Mesothelial cell of epicardium (in vitro differentiated cells): Measurements from ENCODE around the gene MED27. TPM values are rescaled to one million over a fixed set of nuclear protein-coding genes. Genes with fewer than 3 reads are reported as not detected.

ENCODE experiments used
- DNase-seq, 2 experiments: peaks; one replicate each; pipeline ENCODE4 v3.0.0; 2021; ENCODE audit warnings: low spot score in 2 of 2; ENCODE audit not compliant: unreplicated experiment in 2 of 2
- H3K27ac Mint-ChIP-seq: 2 replicates; pipeline ENCODE4 v1.8.0; 2021; ENCODE audit warnings: mixed read lengths
- H3K27me3 Mint-ChIP-seq: 2 replicates; pipeline ENCODE4 v1.8.0; 2021; ENCODE audit warnings: low read depth, mixed read lengths
- H3K36me3 Mint-ChIP-seq: 2 replicates; pipeline ENCODE4 v1.8.0; 2021; ENCODE audit warnings: mixed read lengths
- H3K4me1 Mint-ChIP-seq: 2 replicates; pipeline ENCODE4 v1.8.0; 2021; ENCODE audit warnings: mixed read lengths
- H3K4me3 Mint-ChIP-seq: 2 replicates; pipeline ENCODE4 v1.8.0; 2021; ENCODE audit warnings: mild to moderate bottlenecking, moderate library complexity, mixed read lengths
- H3K9me3 Mint-ChIP-seq: 2 replicates; pipeline ENCODE4 v1.8.0; 2021; ENCODE audit warnings: mixed read lengths
- CTCF ChIP-seq: fragments of 200-600 bp; sonication (generic); IDR thresholded peaks from one replicate; pipeline ENCODE4 v1.5.0; 2021; ENCODE audit warnings: antibody characterized with exemption; ENCODE audit not compliant: unreplicated experiment
- total RNA-seq: library from RNA; stranded (reverse); gene quantifications from 3 replicates; pipeline ENCODE4 v1.2.1, GENCODE V29; 2021

The MED27 gene
- total RNA-seq, 1 donor from 2014 or later = 29.0 TPM

DNA sequence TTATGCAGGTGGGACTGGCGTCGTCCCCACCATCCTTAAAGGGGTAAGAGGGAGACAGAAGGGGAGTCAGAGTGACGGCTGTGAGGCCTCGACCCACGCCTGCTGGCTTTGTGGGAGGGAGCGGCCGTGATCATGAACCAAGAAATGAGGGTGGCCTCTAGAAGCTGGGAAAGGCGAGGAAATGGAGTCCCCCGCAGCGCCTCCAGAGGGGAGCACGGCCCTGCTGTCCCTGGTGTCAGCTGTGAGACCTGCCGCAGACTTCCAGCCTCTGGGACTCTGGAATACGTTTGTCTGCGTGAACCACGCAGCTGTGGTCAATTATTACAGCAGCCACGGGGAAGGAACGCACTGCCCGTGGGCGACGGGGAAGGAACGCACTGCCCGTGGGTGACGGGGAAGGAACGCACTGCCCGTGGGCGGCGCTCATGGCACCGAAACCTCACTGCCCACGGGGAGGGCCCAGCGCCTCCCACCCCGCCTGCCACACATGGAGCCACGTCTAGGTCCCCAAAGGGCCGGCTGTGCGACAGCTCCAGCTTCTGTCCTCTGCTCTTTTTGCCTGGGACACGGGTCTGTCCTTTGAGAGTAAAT, 231.0 kb downstream of the MED27 start:
- Mint-ChIP-seq H3K9me3 (no peaks in the 10 kb centered on the region), H3K36me3 (no peaks in the 10 kb centered on the region), H3K4me3 (no peak overlapping the region), H3K4me1 (no peaks in the 10 kb centered on the region), H3K27ac (no peak overlapping the region), H3K27me3 (peaks cover 2% of the 10 kb centered on the region)
- DNase-seq = no peak
- no peak for TF ChIP-seq CTCF

DNA sequence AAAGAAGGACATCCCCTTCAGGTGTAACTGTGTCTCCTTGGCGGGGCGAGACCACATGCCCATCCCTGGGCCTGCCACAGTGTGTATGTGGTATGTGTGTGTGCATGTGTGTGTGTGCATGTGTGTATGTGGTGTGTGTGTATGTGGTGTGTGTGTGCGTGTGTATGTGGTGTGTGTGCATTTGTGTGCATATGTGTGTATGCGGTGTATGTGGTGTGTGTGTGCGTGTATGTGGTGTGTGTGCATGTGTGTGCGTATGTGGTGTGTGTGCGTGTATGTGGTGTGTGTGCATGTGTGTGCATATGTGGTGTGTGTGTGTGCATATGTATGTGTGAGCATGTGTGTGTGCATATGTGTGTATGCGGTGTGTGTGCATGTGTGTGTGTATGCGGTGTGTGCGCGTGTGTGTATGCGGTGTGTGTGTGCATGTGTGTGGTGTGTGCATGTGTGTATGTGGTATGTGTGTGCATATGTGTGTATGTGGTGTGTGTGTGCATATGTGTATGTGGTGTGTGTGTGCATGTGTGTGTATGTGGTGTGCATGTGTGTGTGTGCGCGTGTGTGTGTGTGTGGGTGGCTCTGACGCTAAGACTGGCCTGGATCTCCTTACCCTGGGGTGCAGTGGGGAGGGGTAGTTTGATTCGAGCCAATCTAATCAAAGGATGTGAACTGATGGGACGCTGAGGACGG, 231.9 kb downstream of the MED27 start:
- Mint-ChIP-seq H3K4me3 (no peak overlapping the region), H3K27me3 (peaks cover 2% of the 10 kb centered on the region), H3K27ac (no peak overlapping the region), H3K4me1 (no peaks in the 10 kb centered on the region), H3K9me3 (no peaks in the 10 kb centered on the region), H3K36me3 (no peaks in the 10 kb centered on the region)
- DNase-seq = no peak
- TF ChIP-seq CTCF = no peak

DNA sequence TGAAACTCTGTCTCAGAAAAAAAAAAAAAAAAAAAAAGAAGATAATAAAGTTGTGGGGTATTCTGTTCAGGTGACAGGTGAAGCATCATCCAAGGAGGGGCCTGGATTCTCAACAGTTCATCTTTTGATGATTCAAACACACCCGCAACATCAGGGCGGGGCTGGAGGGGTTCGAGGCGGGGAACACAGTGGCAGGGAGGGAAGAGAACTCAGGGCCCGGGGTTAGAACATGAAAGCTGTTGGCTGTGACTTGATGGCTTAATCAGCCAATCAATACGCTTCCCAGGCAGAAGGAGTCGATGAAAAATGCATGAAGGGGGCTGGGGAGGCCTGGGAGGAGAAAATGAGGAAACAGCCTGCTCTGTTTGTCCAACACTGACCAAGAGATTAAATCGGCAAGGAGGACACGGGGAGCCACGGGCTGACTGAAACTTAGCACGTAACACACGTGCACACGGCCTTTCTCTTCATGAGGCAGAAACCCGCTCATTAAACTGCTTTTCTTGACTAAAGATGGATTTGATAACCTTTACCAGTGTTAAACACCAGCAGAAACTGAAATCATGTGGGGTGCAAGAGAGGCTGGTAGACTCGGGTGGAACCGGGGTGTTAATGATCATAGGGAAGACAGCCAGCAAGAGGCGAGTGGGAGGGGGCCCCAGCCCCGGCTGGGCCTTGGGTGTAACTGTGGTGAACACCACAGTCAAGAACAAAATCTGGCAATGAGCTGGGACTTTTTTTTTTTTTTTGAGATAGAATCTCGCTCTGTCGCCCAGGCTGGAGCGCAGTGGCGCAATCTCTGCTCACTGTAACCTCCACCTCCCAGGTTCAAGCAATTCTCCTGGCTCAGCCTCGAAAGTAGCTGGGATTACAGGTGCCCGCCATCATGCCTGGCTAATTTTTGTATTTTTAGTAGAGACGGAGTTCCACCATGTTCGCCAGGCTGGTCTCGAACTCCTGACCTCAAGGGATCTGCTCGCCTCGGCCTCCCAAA, 234.1 kb downstream of the MED27 start:
- H3K27ac Mint-ChIP-seq = no peak overlapping the region
- no peak for DNase-seq
- no peaks in the 10 kb centered on the region for H3K9me3 Mint-ChIP-seq
- H3K4me1 Mint-ChIP-seq = no peaks in the 10 kb centered on the region
- TF ChIP-seq CTCF = no peak
- H3K4me3 Mint-ChIP-seq = no peak overlapping the region
- peaks cover 2% of the 10 kb centered on the region for H3K27me3 Mint-ChIP-seq
- no peaks in the 10 kb centered on the region for H3K36me3 Mint-ChIP-seq

GRCh38 chr9:131844745-131845118, 234.9 kb downstream of the MED27 start:
- H3K36me3 Mint-ChIP-seq = no peaks in the 10 kb centered on the region
- H3K4me3 Mint-ChIP-seq = no peak overlapping the region
- no peaks in the 10 kb centered on the region for H3K4me1 Mint-ChIP-seq
- no peaks in the 10 kb centered on the region for H3K9me3 Mint-ChIP-seq
- H3K27me3 Mint-ChIP-seq = peaks cover 2% of the 10 kb centered on the region
- TF ChIP-seq CTCF = no peak
- no peak for DNase-seq
- no peak overlapping the region for H3K27ac Mint-ChIP-seq

GRCh38 chr9:131843989-131844744, 235.5 kb downstream of the MED27 start:
- DNase-seq = no peak
- TF ChIP-seq CTCF = no peak

More at GRCh38 chr9:131843989-131844744, 235.5 kb downstream of the MED27 start:
- no peaks in the 10 kb centered on the region for H3K9me3 Mint-ChIP-seq
- H3K4me1 Mint-ChIP-seq = no peaks in the 10 kb centered on the region
- H3K36me3 Mint-ChIP-seq = no peaks in the 10 kb centered on the region
- no peak overlapping the region for H3K27ac Mint-ChIP-seq
- no peak overlapping the region for H3K4me3 Mint-ChIP-seq
- H3K27me3 Mint-ChIP-seq = peaks cover 2% of the 10 kb centered on the region
